SK-N-SH treated with all-trans-retinoic acid at 6 μM for 48 hours (cell line): ENCODE data around the gene RAB7A.

Experiments
- ATAC-seq: fragments of 200-7000 bp; cut with Tn5 transposase; 3 replicates; pipeline ENCODE4 v1.9.1; 2020; ENCODE audit warnings: mild to moderate bottlenecking, moderate library complexity
- ARNTL ChIP-seq: fragments of 450-650 bp; formaldehyde crosslinking; IDR thresholded peaks from 2 replicates; pipeline ENCODE4 v1.5.0; 2020; ENCODE audit warnings: low read depth, mild to moderate bottlenecking, moderate library complexity, borderline replicate concordance
- BACH2 ChIP-seq: fragments of 250-450 bp; sonication (Bioruptor Pico); IDR thresholded peaks from 2 replicates; pipeline ENCODE4 v1.9.0; 2021; ENCODE audit warnings: mild to moderate bottlenecking, borderline replicate concordance
- CSDC2 ChIP-seq: fragments of 250-450 bp; sonication (Bioruptor Pico); IDR thresholded peaks from 2 replicates; pipeline ENCODE4 v1.5.0; 2020; ENCODE audit warnings: mild to moderate bottlenecking, moderate library complexity
- ESRRG ChIP-seq: fragments of 250-450 bp; sonication (Bioruptor Pico); IDR thresholded peaks from 2 replicates; pipeline ENCODE4 v1.6.1; 2021; ENCODE audit warnings: mild to moderate bottlenecking
- GLIS3 ChIP-seq: fragments of 250-450 bp; sonication (Bioruptor Pico); IDR thresholded peaks from 2 replicates; pipeline ENCODE4 v1.5.0; 2020; ENCODE audit warnings: mild to moderate bottlenecking, moderate library complexity
- ISL1 ChIP-seq: fragments of 250-450 bp; sonication (Bioruptor Pico); IDR thresholded peaks from 2 replicates; pipeline ENCODE4 v2.1.2; 2022; ENCODE audit warnings: mild to moderate bottlenecking, moderate library complexity
- OSR1 ChIP-seq: fragments of 250-450 bp; sonication (Bioruptor Pico); IDR thresholded peaks from 2 replicates; pipeline ENCODE4 v1.8.0; 2022; ENCODE audit warnings: moderate library complexity, mild to moderate bottlenecking, inconsistent platforms
- PPARA ChIP-seq: fragments of 250-450 bp; sonication (Bioruptor Pico); IDR thresholded peaks from 2 replicates; pipeline ENCODE4 v1.5.0; 2020; ENCODE audit warnings: mild to moderate bottlenecking, borderline replicate concordance
- RARB ChIP-seq: fragments of 250-450 bp; sonication (Bioruptor Pico); IDR thresholded peaks from 2 replicates; pipeline ENCODE4 v1.8.0; 2021; ENCODE audit warnings: mild to moderate bottlenecking, moderate library complexity
- SNAI2 ChIP-seq: fragments of 250-450 bp; sonication (Bioruptor Pico); IDR thresholded peaks from 2 replicates; pipeline ENCODE4 v1.5.0; 2020; ENCODE audit warnings: mild to moderate bottlenecking, moderate library complexity
- TCF4 ChIP-seq: fragments of 250-450 bp; sonication (Bioruptor Pico); IDR thresholded peaks from 2 replicates; pipeline ENCODE4 v1.8.0; 2021; ENCODE audit warnings: mild to moderate bottlenecking, moderate library complexity, borderline replicate concordance
- TOX ChIP-seq: fragments of 250-450 bp; sonication (Bioruptor Pico); IDR thresholded peaks from 2 replicates; pipeline ENCODE4 v1.8.0; 2021; ENCODE audit warnings: mild to moderate bottlenecking, moderate library complexity, borderline replicate concordance
- ZC3H10 ChIP-seq: fragments of 250-450 bp; sonication (Bioruptor Pico); IDR thresholded peaks from 2 replicates; pipeline ENCODE4 v1.5.1; 2021; ENCODE audit warnings: mild to moderate bottlenecking, moderate library complexity
- ZFP3 ChIP-seq: fragments of 250-450 bp; sonication (Bioruptor Pico); IDR thresholded peaks from 2 replicates; pipeline ENCODE4 v1.5.0; 2020; ENCODE audit warnings: mild to moderate bottlenecking, moderate library complexity
- ZFP30 ChIP-seq: fragments of 450-650 bp; formaldehyde crosslinking; IDR thresholded peaks from 2 replicates; pipeline ENCODE4 v1.5.0; 2022; ENCODE audit warnings: mild to moderate bottlenecking, moderate library complexity
- ZNF565 ChIP-seq: fragments of 450-650 bp; formaldehyde crosslinking; conservative IDR thresholded peaks from 2 replicates; pipeline ENCODE4 v1.5.0; 2020; ENCODE audit warnings: low read depth, mild to moderate bottlenecking, moderate library complexity
- ZNF70 ChIP-seq: fragments of 450-650 bp; formaldehyde crosslinking; IDR thresholded peaks from 2 replicates; pipeline ENCODE4 v1.5.0; 2020; ENCODE audit warnings: mild to moderate bottlenecking, moderate library complexity
- ZNF8 ChIP-seq: fragments of 450-650 bp; formaldehyde crosslinking; IDR thresholded peaks from 2 replicates; pipeline ENCODE4 v1.5.0; 2020; ENCODE audit warnings: mild to moderate bottlenecking, moderate library complexity
- TF ChIP-seq, protein P1 (sequence below): fragments of 250-450 bp; sonication (Bioruptor Pico); IDR thresholded peaks from 2 replicates; pipeline ENCODE4 v1.5.0; 2020; ENCODE audit warnings: mild to moderate bottlenecking, moderate library complexity
- TF ChIP-seq, protein P2 (sequence below): fragments of 250-450 bp; sonication (Bioruptor Pico); IDR thresholded peaks from 2 replicates; pipeline ENCODE4 v1.8.0; 2020; ENCODE audit warnings: mild to moderate bottlenecking, moderate library complexity, borderline replicate concordance
- TF ChIP-seq, protein P3 (sequence below): fragments of 250-450 bp; sonication (Bioruptor Pico); IDR thresholded peaks from 2 replicates; pipeline ENCODE4 v1.8.0; 2021; ENCODE audit warnings: low read depth, mild to moderate bottlenecking, moderate library complexity, borderline replicate concordance

RAB7A gene

DNA sequence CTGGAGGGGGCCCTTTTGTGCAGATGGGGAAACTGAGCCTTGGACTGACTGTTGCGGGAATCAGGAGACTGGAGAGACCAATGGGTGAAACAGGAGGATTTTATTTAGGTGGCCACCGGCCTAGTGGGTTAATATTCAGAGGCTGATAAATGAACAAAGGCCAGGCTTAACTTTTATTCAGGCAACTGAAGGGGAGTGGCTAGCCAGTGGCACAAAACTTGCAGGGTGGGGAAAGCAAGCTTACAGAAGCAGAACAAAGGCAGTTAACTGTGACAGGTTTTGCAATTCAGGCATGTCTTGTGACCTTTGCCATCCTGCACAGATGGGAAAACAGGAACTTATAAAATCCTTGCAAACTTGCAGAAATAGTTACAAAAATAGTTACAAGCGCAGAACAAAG is 128.5 kb downstream of the RAB7A start:
- no peak for TF ChIP-seq ZNF565 (CRISPR knock-in tag)
- no peak for TF ChIP-seq TOX (CRISPR knock-in tag)
- no peak for TF ChIP-seq GLIS3 (CRISPR knock-in tag)
- TF ChIP-seq ZNF8 (CRISPR knock-in tag): no peak
- TF ChIP-seq ZFP3 (CRISPR knock-in tag): no peak
- no peak for TF ChIP-seq ARNTL (CRISPR knock-in tag)
- no peak for TF ChIP-seq CSDC2 (CRISPR knock-in tag)
- no peak for TF ChIP-seq PPARA (CRISPR knock-in tag)
- no peak for TF ChIP-seq BACH2
- TF ChIP-seq ZFP30 (CRISPR knock-in tag): no peak
- TF ChIP-seq, protein P1, sequence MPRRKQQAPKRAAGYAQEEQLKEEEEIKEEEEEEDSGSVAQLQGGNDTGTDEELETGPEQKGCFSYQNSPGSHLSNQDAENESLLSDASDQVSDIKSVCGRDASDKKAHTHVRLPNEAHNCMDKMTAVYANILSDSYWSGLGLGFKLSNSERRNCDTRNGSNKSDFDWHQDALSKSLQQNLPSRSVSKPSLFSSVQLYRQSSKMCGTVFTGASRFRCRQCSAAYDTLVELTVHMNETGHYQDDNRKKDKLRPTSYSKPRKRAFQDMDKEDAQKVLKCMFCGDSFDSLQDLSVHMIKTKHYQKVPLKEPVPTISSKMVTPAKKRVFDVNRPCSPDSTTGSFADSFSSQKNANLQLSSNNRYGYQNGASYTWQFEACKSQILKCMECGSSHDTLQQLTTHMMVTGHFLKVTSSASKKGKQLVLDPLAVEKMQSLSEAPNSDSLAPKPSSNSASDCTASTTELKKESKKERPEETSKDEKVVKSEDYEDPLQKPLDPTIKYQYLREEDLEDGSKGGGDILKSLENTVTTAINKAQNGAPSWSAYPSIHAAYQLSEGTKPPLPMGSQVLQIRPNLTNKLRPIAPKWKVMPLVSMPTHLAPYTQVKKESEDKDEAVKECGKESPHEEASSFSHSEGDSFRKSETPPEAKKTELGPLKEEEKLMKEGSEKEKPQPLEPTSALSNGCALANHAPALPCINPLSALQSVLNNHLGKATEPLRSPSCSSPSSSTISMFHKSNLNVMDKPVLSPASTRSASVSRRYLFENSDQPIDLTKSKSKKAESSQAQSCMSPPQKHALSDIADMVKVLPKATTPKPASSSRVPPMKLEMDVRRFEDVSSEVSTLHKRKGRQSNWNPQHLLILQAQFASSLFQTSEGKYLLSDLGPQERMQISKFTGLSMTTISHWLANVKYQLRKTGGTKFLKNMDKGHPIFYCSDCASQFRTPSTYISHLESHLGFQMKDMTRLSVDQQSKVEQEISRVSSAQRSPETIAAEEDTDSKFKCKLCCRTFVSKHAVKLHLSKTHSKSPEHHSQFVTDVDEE (CRISPR knock-in tag): no peak
- TF ChIP-seq ISL1: no peak
- no peak for TF ChIP-seq ZNF70 (CRISPR knock-in tag)
- no peak for TF ChIP-seq TCF4 (CRISPR knock-in tag)
- TF ChIP-seq RARB: no peak
- TF ChIP-seq, all 23 proteins: peak for 0

DNA sequence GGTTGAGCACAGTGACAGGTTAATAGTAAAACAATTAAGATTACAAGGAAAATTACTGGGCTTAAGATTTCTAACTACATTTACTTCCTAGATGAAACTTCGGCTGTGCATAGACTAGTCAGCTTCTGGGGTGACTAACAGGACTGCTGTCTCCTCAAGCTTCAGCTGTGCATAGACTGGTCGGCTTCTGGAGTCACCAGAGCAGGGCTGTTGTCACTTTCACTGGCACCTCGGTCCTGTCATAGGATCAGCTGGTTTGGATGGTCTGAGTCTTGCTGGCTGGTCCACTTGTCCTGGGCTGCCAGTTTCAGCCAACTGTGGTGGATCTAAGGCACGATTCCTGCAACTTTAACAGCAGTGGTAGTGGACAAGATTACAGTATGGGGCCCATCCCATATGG is 129.6 kb downstream of the RAB7A start:
- ATAC-seq: no peak
- TF ChIP-seq ZNF565 (CRISPR knock-in tag) (no peak), SNAI2 (no peak), GLIS3 (CRISPR knock-in tag) (no peak), ZNF70 (CRISPR knock-in tag) (no peak), ZNF8 (CRISPR knock-in tag) (no peak), ESRRG (CRISPR knock-in tag) (no peak), ISL1 (no peak), TCF4 (CRISPR knock-in tag) (no peak), PPARA (CRISPR knock-in tag) (no peak), BACH2 (no peak), ZFP30 (CRISPR knock-in tag) (no peak), RARB (no peak), ZFP3 (CRISPR knock-in tag) (no peak), ZC3H10 (no peak), OSR1 (CRISPR knock-in tag) (no peak), ARNTL (CRISPR knock-in tag) (no peak), CSDC2 (CRISPR knock-in tag) (no peak)
- TF ChIP-seq, protein P1 (CRISPR knock-in tag): no peak
- TF ChIP-seq, protein P2, sequence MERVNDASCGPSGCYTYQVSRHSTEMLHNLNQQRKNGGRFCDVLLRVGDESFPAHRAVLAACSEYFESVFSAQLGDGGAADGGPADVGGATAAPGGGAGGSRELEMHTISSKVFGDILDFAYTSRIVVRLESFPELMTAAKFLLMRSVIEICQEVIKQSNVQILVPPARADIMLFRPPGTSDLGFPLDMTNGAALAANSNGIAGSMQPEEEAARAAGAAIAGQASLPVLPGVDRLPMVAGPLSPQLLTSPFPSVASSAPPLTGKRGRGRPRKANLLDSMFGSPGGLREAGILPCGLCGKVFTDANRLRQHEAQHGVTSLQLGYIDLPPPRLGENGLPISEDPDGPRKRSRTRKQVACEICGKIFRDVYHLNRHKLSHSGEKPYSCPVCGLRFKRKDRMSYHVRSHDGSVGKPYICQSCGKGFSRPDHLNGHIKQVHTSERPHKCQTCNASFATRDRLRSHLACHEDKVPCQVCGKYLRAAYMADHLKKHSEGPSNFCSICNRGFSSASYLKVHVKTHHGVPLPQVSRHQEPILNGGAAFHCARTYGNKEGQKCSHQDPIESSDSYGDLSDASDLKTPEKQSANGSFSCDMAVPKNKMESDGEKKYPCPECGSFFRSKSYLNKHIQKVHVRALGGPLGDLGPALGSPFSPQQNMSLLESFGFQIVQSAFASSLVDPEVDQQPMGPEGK (CRISPR knock-in tag): no peak
- TF ChIP-seq, protein P3, sequence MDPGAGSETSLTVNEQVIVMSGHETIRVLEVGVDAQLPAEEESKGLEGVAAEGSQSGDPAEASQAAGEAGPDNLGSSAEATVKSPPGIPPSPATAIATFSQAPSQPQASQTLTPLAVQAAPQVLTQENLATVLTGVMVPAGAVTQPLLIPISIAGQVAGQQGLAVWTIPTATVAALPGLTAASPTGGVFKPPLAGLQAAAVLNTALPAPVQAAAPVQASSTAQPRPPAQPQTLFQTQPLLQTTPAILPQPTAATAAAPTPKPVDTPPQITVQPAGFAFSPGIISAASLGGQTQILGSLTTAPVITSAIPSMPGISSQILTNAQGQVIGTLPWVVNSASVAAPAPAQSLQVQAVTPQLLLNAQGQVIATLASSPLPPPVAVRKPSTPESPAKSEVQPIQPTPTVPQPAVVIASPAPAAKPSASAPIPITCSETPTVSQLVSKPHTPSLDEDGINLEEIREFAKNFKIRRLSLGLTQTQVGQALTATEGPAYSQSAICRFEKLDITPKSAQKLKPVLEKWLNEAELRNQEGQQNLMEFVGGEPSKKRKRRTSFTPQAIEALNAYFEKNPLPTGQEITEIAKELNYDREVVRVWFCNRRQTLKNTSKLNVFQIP (CRISPR knock-in tag): no peak
- TF ChIP-seq, all 23 proteins: peak for 0

More for the DNA sequence above, 128.5 kb downstream of the RAB7A start:
- no peak for ATAC-seq

DNA sequence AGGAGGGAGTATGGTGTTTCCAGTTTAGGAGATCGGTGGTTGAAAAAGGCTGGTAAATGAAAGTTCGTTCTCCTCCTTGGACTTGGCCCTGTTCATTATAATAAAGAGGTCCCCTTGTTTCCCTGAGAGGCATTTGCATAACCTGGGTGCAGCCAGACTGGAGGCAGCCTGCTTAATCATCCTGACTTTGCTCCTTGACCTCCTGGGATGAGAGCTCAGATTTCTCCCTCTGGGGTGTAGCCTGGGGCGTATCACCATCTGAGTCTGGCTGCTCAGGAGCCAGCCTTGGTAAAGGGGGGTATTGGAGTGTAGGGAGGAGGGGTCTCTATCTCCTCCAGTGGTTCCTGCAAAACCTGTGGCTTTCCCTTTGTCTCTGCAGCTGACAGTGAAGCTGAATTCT is 132.2 kb downstream of the RAB7A start:
- no peak for ATAC-seq
- no peak for TF ChIP-seq ZNF70 (CRISPR knock-in tag)
- no peak for TF ChIP-seq TCF4 (CRISPR knock-in tag)
- TF ChIP-seq ARNTL (CRISPR knock-in tag): no peak
- no peak for TF ChIP-seq SNAI2
- TF ChIP-seq, protein P1 (CRISPR knock-in tag): no peak
- TF ChIP-seq RARB: no peak
- TF ChIP-seq ZC3H10: no peak
- no peak for TF ChIP-seq ZNF565 (CRISPR knock-in tag)
- TF ChIP-seq ZFP30 (CRISPR knock-in tag): no peak
- no peak for TF ChIP-seq OSR1 (CRISPR knock-in tag)
- no peak for TF ChIP-seq CSDC2 (CRISPR knock-in tag)
- no peak for TF ChIP-seq TOX (CRISPR knock-in tag)
